DND-41 (cell line): ENCODE data around the gene PCDH12.

Experiments used
- ATAC-seq: fragments of 200-7000 bp; cut with Tn5 transposase; 3 replicates; pipeline ENCODE4 v1.9.1; 2021; ENCODE audit warnings: low read depth; ENCODE audit not compliant: insufficient read depth
- DNase-seq: peaks from one replicate; pipeline ENCODE4 v3.0.0-alpha.2; 2020
- H2AFZ ChIP-seq: 2 replicates; pipeline ENCODE4 v1.6.0; 2012; ENCODE audit warnings: low read depth, low read length
- H3K27ac ChIP-seq: 2 replicates; pipeline ENCODE4 v1.5.1; 2012; ENCODE audit warnings: low read length, inconsistent platforms
- H3K27me3 ChIP-seq: fragments of 200-600 bp; sonication (generic); 2 replicates; pipeline ENCODE4 v1.6.0; 2012; ENCODE audit warnings: low read length, mild to moderate bottlenecking, inconsistent platforms; ENCODE audit not compliant: insufficient read depth, poor library complexity
- H3K36me3 ChIP-seq: 2 replicates; pipeline ENCODE4 v1.5.1; 2012; ENCODE audit warnings: low read length, inconsistent platforms; ENCODE audit not compliant: insufficient read depth
- H3K4me1 ChIP-seq: 2 replicates; pipeline ENCODE4 v1.5.1; 2012; ENCODE audit warnings: mild to moderate bottlenecking, low read length; ENCODE audit not compliant: insufficient read depth
- H3K4me2 ChIP-seq: 2 replicates; pipeline ENCODE4 v1.6.0; 2012; ENCODE audit warnings: mild to moderate bottlenecking, moderate library complexity, low read length, inconsistent platforms; ENCODE audit not compliant: insufficient read depth
- H3K4me3 ChIP-seq, 2 experiments: fragments of 200-600 bp in 1 of 2; shearing (Covaris generic) in 1 of 2; 2 replicates each; pipeline ENCODE4 v1.5.1; 2012 to 2016; ENCODE audit warnings: inconsistent platforms in 2 of 2, low read length in 2 of 2, mild to moderate bottlenecking in 2 of 2, low read depth in 1 of 2, moderate library complexity in 1 of 2
- H3K79me2 ChIP-seq: 2 replicates; pipeline ENCODE4 v1.6.0; 2012; ENCODE audit warnings: low read length, inconsistent platforms; ENCODE audit not compliant: insufficient read depth
- H3K9ac ChIP-seq: 2 replicates; pipeline ENCODE4 v1.6.0; 2012; ENCODE audit warnings: low read depth, mild to moderate bottlenecking, inconsistent platforms, low read length, moderate library complexity
- H3K9me3 ChIP-seq: 2 replicates; pipeline ENCODE4 v1.5.1; 2012; ENCODE audit warnings: low read length, moderate library complexity, mild to moderate bottlenecking, inconsistent platforms; ENCODE audit not compliant: insufficient read depth, severe bottlenecking
- H4K20me1 ChIP-seq: 2 replicates; pipeline ENCODE4 v1.6.0; 2012; ENCODE audit warnings: low read length; ENCODE audit not compliant: insufficient read depth
- CTCF ChIP-seq: IDR thresholded peaks from 2 replicates; pipeline ENCODE4 v1.5.1; 2012; ENCODE audit warnings: borderline replicate concordance, low read length, moderate library complexity, mild to moderate bottlenecking; ENCODE audit not compliant: poor library complexity, severe bottlenecking; ENCODE audit errors: extremely low read depth
- EZH2 ChIP-seq: IDR thresholded peaks from 3 replicates; pipeline ENCODE4 v1.6.1; 2012; ENCODE audit warnings: borderline replicate concordance, low read depth, mild to moderate bottlenecking, moderate library complexity, low read length, inconsistent platforms; ENCODE audit not compliant: severe bottlenecking

PCDH12 gene

DNA sequence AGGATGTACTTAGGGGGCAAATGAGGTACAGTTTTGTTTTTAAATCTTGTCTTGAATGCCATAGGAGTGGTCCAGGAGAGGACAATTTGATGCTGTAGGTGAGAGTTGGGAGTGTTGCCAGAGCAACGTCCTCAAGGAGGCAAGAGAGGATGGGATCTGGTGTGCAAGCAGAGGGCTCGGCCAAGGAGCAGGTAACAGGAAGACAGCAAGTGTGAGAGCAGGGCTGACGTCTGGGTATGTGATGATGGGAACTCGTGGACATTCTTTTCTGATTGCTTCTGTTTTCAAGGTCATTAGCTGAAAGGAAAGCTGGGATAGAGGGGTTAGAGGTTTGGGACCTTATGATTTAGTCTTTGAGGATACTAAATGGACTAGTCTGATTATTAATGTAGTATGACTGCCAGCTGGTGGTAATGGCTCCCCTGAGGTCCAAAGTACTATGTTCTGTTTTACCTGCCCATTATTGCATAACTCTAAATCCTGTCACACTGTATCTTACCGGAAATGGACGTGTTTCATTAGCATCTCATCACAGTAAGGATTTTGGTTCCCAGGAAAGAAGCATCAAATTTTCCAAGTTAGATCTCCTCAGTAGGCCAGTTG lies 39.5 kb upstream of the PCDH12 start:
- Histone ChIP-seq H3K4me2 (no peak overlapping the region), H3K9me3 (no peaks in the 10 kb centered on the region), H4K20me1 (no peaks in the 10 kb centered on the region), H3K9ac (no peak overlapping the region), H2AFZ (no peak overlapping the region), H3K27me3 (no peaks in the 10 kb centered on the region), H3K36me3 (peaks cover 54% of the 10 kb centered on the region), H3K27ac (no peak overlapping the region), H3K4me1 (no peaks in the 10 kb centered on the region), H3K79me2 (no peaks in the 10 kb centered on the region), H3K4me3 (no peak overlapping the region)
- ATAC-seq = no peak
- no peak for DNase-seq
- TF ChIP-seq EZH2 (no peak), CTCF (no peak)

DNA sequence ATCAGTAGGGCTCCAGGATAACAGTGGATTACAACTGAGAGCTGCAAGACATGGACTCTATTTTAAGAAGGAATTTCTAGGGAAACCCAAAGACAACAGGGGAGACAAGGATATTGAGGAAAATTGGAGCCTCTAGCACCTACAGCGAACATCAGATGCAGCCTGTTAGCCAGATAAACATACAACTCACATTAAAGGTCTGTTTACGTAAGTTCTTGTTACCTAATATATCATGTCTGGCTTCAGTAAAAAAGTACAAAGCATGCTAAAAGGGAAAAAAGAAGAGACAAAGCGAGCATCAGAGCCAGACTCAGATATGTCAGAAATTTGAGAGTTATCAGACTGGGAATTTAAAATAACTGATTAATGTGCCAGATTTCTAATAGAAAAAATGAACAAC lies 37.7 kb upstream of the PCDH12 start:
- H2AFZ ChIP-seq = no peak overlapping the region
- no peak for DNase-seq
- TF ChIP-seq EZH2 (no peak), CTCF (no peak)
- ATAC-seq = no peak
- H4K20me1 ChIP-seq = no peaks in the 10 kb centered on the region
- H3K36me3 ChIP-seq = peaks cover 47% of the 10 kb centered on the region
- no peaks in the 10 kb centered on the region for H3K27me3 ChIP-seq
- H3K9ac ChIP-seq = no peak overlapping the region
- H3K4me3 ChIP-seq = no peak overlapping the region
- H3K4me2 ChIP-seq = no peak overlapping the region
- no peak overlapping the region for H3K27ac ChIP-seq
- H3K79me2 ChIP-seq = no peaks in the 10 kb centered on the region
- H3K4me1 ChIP-seq = no peaks in the 10 kb centered on the region
- no peaks in the 10 kb centered on the region for H3K9me3 ChIP-seq

- H3K9ac ChIP-seq = no peak overlapping the region
- ATAC-seq = no peak
- no peak for DNase-seq
- no peak overlapping the region for H3K4me2 ChIP-seq
- H3K4me1 ChIP-seq = no peaks in the 10 kb centered on the region
- H3K4me3 ChIP-seq = no peak overlapping the region
- no peaks in the 10 kb centered on the region for H3K79me2 ChIP-seq
- no peaks in the 10 kb centered on the region for H4K20me1 ChIP-seq
- peaks cover 43% of the 10 kb centered on the region for H3K36me3 ChIP-seq
- no peak overlapping the region for H2AFZ ChIP-seq
- TF ChIP-seq EZH2 (no peak), CTCF (no peak)
- H3K27ac ChIP-seq = no peak overlapping the region
- no peaks in the 10 kb centered on the region for H3K27me3 ChIP-seq
- no peaks in the 10 kb centered on the region for H3K9me3 ChIP-seq
Observed at GRCh38 chr5:141994511-141995136, 36.6 kb upstream of the PCDH12 start.
